HG02973 (cell line): ENCODE measurements around the gene LGALS3.

Experiments used
- ATAC-seq: cut with Tn5 transposase; IDR thresholded peaks from one replicate; pipeline ENCODE4 v1.9.1; 2021; ENCODE audit warnings: moderate library complexity; ENCODE audit not compliant: unreplicated experiment

The LGALS3 gene

DNA sequence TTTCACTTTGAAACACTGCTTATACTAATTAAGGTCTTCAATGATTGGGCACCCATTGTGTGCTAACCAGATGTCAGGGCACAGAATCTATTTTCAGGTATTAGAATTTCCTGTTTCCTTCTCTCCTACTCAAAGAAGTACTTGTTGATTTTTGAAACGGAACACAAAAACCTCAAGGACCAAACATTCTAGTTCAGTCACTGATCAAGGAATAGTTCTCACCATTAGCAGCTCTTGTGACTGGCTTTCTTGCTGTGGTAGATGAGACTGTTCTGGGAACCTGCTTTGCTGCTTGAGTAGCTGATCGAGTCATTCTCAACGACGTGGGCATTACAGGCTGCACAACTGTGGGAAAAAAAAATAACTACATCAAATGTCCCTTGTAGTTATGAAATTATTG is 51.4 kb downstream of the LGALS3 start:
- ATAC-seq = peak; percentile 66

DNA sequence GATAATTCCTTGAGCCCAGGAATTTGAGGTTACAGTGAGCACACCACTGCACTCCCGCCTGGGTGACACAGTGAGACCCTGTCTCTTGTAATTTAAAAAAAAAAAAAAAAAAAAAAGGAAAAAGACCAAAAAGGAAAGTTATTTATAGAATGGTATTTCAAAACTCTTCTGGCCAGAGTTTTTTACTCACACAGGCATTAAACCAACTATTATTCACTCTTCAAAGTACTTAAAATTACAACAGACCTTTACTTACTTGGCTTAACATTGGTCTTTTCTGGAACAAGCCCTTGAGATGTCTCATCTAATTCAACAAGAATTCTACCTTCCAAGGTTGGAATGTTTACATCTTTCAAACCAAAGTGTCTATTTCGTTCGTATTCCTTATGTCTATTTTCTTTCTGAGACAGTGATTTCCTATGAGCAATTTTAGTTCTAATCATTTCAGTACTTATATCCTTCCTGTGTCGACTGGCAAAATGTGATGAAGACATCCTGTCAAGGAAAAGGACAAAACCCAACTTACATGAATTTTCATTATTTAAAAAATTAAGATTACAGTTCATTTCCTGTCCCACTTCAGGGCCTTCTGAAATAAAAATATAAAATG is 59.7 kb downstream of the LGALS3 start:
- ATAC-seq = no peak

DNA sequence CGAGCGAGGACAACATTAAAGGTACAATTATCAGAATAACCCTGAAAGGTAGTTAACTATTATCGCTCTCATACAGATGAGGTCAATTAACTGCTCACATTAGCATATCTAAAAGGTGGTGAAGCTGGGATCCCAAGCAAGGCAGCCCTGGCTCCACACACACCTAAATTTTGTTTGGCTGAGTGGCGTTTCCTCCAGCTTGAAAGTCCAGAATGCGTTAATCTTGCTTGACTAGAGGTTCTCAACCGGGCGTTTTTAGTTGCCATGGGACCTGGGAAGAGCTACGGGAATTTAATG is 61.8 kb downstream of the LGALS3 start:
- peak; percentile 5 for ATAC-seq

DNA sequence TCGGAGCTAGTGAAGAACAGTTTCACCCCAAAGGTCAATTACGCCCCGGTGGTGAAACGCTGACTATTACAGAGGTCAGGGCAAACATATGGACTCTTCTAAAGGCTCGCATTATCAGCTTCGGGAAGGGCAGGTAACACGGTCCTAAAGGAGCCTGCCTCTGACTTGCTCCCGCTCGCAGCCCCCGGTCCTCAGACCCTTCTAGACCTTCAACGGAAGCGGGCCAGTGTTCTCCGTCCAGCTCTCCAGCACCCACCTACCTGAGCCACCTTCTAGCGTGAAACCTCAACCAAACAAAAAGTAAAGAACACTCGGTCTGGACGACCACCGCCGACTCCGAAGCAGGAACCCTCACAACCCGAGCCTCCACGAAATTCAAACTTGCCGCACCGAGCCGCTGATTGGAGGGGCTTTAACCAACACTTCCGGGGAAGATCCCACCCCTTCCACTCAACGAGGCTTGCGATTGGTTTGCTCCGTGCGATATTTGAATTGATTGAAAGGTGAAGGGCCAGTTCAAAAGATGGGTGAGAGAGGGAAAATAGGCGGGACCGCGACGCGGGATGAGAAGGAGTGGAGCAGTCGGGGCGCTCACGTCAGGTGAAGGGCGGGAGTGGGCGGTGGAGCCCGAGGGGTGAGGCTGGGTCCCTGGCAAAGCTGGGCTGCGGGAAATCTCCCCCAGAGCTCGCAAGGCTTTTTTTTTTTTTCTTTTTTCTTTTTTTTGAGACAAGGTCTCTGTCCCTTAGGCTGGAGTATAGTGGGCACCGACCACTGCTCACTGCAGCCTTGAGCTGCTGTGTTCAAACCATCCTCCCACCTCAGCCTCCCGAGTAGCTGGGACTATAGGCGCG is 62.4 kb downstream of the LGALS3 start, which contains the start of gene DLGAP5:
TSS of gene DLGAP5 (minus strand) at position 383 of the 851 bp plus-strand sequence. CDS start 2,406 bp downstream, outside the sequence.
- ATAC-seq = peak; percentile 89

DNA sequence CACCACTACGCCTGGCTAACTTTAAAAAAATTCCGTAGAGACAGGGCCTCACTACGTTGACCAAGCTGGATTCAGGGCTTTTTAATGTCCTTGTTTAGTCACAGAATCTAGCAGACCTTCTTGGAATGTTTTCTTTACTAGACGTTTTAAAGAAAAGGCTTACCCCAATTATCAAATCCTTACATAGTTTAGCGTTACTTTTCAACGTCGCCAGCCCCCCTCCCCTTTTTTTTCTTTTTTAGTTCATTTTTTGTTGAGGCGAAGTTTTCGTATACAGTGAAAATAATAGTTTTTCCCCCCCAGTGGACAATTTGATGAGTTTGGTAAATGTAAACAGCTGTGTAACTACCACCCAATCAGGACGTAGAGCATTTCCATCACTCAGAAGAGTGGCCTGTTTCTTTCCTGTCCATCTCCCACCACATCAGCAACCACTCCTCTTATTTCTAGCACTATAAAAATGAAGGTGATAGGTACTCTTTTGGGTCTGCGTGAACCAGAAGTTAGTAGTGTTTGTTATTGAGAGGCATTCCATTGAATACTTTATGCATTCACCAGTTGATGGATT is 63.1 kb downstream of the LGALS3 start:
- ATAC-seq = no peak

DNA sequence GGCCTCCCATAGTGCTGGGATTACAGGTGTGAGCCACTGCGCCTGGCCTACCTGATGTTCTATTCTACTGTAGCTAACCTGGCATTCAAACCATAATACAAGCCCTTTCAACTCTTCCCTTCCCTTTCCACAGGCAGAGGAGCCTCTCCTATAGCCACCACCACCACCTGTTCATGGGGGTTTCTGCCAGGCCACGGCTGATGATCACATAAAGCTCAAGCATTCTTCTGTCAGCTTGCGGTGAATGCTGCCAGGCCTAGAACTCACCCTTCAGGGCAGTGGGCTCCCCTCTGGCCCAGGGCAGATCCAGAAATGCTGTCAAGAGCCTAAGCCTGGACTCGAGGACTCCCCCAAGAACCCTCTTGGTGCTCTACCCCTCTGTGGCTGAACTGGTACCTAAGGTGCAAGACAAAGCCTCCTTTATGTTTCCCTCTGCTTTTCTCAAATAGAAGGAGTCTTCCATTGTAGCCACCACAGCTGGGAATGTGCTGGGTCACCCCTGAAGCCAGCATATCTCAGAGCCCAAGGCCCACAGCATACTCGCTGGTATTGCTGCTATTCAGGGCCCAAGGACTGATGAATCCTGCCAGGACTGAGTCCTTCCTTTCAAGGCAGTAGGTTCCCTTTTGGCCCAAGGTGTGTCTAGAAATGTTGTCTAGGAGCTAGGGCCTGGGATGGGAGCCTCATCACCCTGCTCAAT is 65.8 kb downstream of the LGALS3 start:
- ATAC-seq = no peak
